Heart left ventricle (tissue), 16 donors: ENCODE results near the gene UNKL. TPM values are rescaled to one million over a fixed set of nuclear protein-coding genes. Genes with fewer than 3 reads are reported as not detected.

Experiments used
- ATAC-seq, 4 donors: fragments of 200-7000 bp; cut with Tn5 transposase; one replicate each; pipeline ENCODE4 v1.9.1; 2020 to 2022; ENCODE audit warnings: moderate library complexity in 4 of 4, mild to moderate bottlenecking in 3 of 4, moderate number of reproducible peaks in 1 of 4
- DNase-seq, 5 donors: peaks; one replicate each; pipeline ENCODE4 v3.0.0-alpha.2; 2020
- H3K27ac ChIP-seq, 12 donors: fragments of 200-600 bp; sonication (generic) in 4 of 12; one replicate each; pipeline versions ENCODE4 v1.5.0 to v1.8.0; 2016 to 2022; ENCODE audit warnings: mild to moderate bottlenecking in 2 of 12
- H3K27me3 ChIP-seq, 9 donors: fragments of 200-600 bp; sonication (generic) in 2 of 9; one replicate each; pipeline versions ENCODE4 v1.5.1 to v1.8.0; 2016 to 2022; ENCODE audit warnings: mild to moderate bottlenecking in 3 of 9
- H3K36me3 ChIP-seq, 9 donors: fragments of 200-600 bp; sonication (generic) in 2 of 9; one replicate each; pipeline versions ENCODE4 v1.5.0 to v1.8.0; 2018 to 2022; ENCODE audit warnings: mild to moderate bottlenecking in 2 of 9
- H3K4me1 ChIP-seq, 12 donors: fragments of 200-600 bp; sonication (generic) in 4 of 12; one replicate each; pipeline versions ENCODE4 v1.5.0 to v1.8.0; 2016 to 2022; ENCODE audit warnings: mild to moderate bottlenecking in 3 of 12
- H3K4me3 ChIP-seq, 12 donors: fragments of 200-600 bp; sonication (generic) in 4 of 12; one replicate each; pipeline versions ENCODE4 v1.5.0 to v1.8.0; 2017 to 2022; ENCODE audit warnings: mild to moderate bottlenecking in 9 of 12, moderate library complexity in 4 of 12
- H3K9me3 ChIP-seq, 12 donors: fragments of 200-600 bp; sonication (generic) in 4 of 12; one replicate each; pipeline versions ENCODE4 v1.5.0 to v1.8.0; 2016 to 2022; ENCODE audit warnings: mild to moderate bottlenecking in 1 of 12
- CTCF ChIP-seq, 12 donors: fragments of 200-600 bp; sonication (generic) in 4 of 12; IDR thresholded peaks; one replicate each; pipeline versions ENCODE4 v1.5.0 to v1.8.0; 2018 to 2022; ENCODE audit warnings: antibody characterized with exemption in 12 of 12, mild to moderate bottlenecking in 5 of 12
- POLR2A ChIP-seq, 2 donors: fragments of 450-650 bp; IDR thresholded peaks; one replicate each; pipeline ENCODE4 v1.6.1; 2017; ENCODE audit warnings: antibody characterized with exemption in 2 of 2, mild to moderate bottlenecking in 2 of 2, moderate library complexity in 2 of 2
- WGBS, 4 donors: extraction: QIAGEN DNeasy Blood & Tissue Kit in 2 of 4; methylation state at CpG; one replicate each; pipeline versions ENCODE4 v1.1.5 to v1.1.7; 2013 to 2018; 5-methylcytosine and 5-hydroxymethylcytosine counted together
- intact Hi-C, 10 donors: fragments of 100-400 bp; cut with DNase I; formaldehyde crosslinking; loops; one replicate each; pipeline versions ENCODE4 v1.11.1 to v1.14.2; 2022
- polyA plus RNA-seq, 2 donors: library from polyadenylated mRNA; stranded (reverse); fragments of 200-250 nt; gene quantifications; one replicate each; pipeline ENCODE4 v1.2.3, GENCODE V29; 2013
- total RNA-seq, 9 donors: library from RNA; depleted of rRNA in 2 of 9; stranded (reverse); fragments of >200 nt in 2 of 9; fragmentation: NEBNext Ultra II Directional in 3 of 9; extraction: Animal tissue kit (Norgen Biotek cat#: 25700) in 3 of 9; gene quantifications; one replicate each; pipeline versions ENCODE4 v1.1.0 to v1.2.4, GENCODE V29; 2016 to 2023
- donor health status: ischemic (EF 13 %, LVEDD 7.1; RV severe dilation, severe dysfunction).
- donor health status: healthy with polysubstance abuse.
- donor health status: DM: no; HTN: yes; CAD: no.
- donor health status: DM: no; HTN: no; CAD: no.
- donor health status: ischemic (EF 25% LVEDD 6.9; RV normal size, moderate dysfunction).
- donor health status: ischemic (EF 25% LVEDD 5.7; RV mildly dilated, moderate dysfunction).
- donor health status: healthy.
- donor health status: DM: yes; HTN: yes; CAD: no.
- donor health status: ischemic (EF 35%, LVEDD 5.7; RV mildly dilated, moderate dysfunction).
- donor health status: nonischemic (EF 11% LVEDD 7.7; RV severe dilation, severe dysfunction).
- donor health status: DM: yes; HTN: yes; CAD: no.
- donor health status: PGD.
- donor health status: ischemic (EF 29% LVEDD 5.4; RV normal size, mild dysfunction).
- donor health status: nonischemic (EF 23%, LVEDD 6.1; RV moderate dilation, normal function).

UNKL gene
- total and polyA plus RNA-seq, 11 donors, result 4.3 to 18.3 (median 9.2) TPM

DNA sequence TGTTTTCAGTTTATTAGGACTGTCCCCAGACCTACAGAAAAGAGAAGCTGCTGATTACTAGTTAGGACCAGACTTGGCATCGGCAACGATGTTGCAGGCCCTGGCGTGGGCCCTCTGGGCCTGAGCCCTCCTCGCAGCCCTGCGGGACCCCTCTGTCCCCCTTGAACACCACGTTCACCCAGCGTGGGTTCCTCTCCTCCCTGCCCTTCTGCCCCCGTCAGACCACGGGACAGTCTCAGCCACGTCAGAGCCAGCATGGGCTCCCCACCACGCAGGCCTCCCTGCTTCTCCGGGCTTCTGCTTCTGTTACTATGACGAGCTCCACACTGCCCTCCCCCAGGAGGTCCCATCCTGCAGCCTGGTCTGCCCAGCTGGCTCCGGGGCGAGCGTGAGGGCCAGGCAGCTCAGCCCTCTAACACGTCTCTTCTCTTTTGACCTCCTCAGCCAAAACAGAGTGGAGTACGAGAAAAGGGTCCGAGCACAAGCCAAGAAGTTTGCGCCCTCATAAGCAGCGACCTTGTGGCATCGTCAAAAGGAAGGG, 90.1 kb downstream of the UNKL start:
- 83 to 87% (median 85%) methylated on average over 22 of the region's 22 CpGs for WGBS, 4 donors
- ATAC-seq (no peak), DNase-seq (no peak)
- H3K27ac ChIP-seq, result no peak overlapping the region
- H3K36me3 ChIP-seq, result peaks cover 5 to 65% (median 58%) of the 10 kb centered on the region in 9 donors
- peaks cover 0 to 23% (median 0%) of the 10 kb centered on the region in 12 donors for H3K4me1 ChIP-seq
- H3K4me3 ChIP-seq, result no peak overlapping the region
- H3K9me3 ChIP-seq, result no peaks in the 10 kb centered on the region
- no peaks in the 10 kb centered on the region for H3K27me3 ChIP-seq
- TF ChIP-seq POLR2A (IDR thresholded peaks at IDR 0.05) (no peak), CTCF (IDR thresholded peaks at IDR 0.05) (no peak)
- intact Hi-C loops, result no loop called here

DNA sequence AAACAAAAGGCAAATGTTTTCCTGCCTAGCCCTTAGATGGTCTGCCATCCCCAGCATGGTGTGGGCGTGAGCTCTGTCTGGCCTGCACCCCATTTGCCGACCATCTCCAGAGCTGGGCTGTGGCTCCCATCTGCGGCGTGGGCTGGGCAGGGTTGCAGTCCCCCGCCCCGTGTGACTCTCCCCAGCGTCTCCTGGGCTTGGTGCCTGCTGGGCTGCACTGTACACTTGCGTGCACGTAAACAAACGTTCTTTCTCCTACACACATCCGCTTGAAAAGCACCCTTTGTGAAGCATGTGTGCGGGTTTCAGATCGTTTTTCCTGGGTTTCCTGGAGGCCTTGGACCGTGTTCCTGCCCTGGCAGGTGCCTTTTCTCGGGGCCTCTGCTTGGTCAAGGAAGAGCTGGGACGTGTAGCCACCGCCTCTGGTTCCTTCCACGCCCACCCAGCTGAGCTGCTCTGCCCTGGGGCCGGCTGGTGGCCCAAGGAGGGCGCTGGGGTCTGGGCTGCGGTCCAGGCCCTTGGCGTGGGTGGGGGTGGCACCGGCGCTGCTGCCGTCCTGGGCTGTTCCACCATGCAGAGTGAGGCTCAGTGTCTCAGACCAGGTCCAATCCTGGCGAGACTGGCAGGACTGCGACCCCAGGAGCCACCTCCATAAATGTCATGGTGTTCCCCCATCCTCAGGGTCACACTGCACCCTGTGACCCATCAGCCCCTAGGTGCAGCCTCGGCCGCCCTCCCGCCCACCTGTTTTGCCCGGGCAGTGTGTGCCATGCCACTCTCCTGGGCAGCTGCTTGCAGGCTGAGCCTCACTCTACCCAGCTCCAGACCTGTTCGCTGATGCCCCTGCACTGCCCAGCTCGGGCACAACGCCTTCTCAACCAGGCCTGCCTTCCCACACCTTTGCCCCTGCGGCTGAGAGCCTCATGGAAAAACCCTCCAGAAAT, 90.9 kb downstream of the UNKL start:
- TF ChIP-seq CTCF (IDR thresholded peaks at IDR 0.05) (no peak), POLR2A (IDR thresholded peaks at IDR 0.05) (no peak)
- no peak for ATAC-seq
- Histone ChIP-seq H3K9me3 (no peaks in the 10 kb centered on the region), H3K27ac (no peak overlapping the region), H3K4me1 (peaks cover 0 to 23% (median 0%) of the 10 kb centered on the region in 12 donors), H3K4me3 (no peak overlapping the region), H3K27me3 (no peaks in the 10 kb centered on the region), H3K36me3 (peaks cover 5 to 73% (median 66%) of the 10 kb centered on the region in 9 donors)
- intact Hi-C loops, result no loop called here
- no peak for DNase-seq
- 78 to 85% (median 84%) methylated on average over 28 to 35 of the region's 35 CpGs for WGBS, 4 donors

- WGBS, 4 donors, result 91 to 96% (median 96%) methylated on average over 8 of the region's 8 CpGs
- no peak overlapping the region for H3K27ac ChIP-seq
- intact Hi-C loops, result no loop called here
- ATAC-seq (no peak), DNase-seq (no peak)
- no peak for TF ChIP-seq CTCF (IDR thresholded peaks at IDR 0.05)
- no peak for TF ChIP-seq POLR2A (IDR thresholded peaks at IDR 0.05)
- H3K36me3 ChIP-seq, result peaks cover 8 to 84% (median 78%) of the 10 kb centered on the region in 9 donors
- H3K4me3 ChIP-seq, result no peak overlapping the region
- H3K9me3 ChIP-seq, result no peaks in the 10 kb centered on the region
- no peaks in the 10 kb centered on the region for H3K27me3 ChIP-seq
- peaks cover 0 to 21% (median 0%) of the 10 kb centered on the region in 12 donors for H3K4me1 ChIP-seq
These were observed 92.1 kb downstream of the UNKL start for GRCh38 chr16:1322407-1322806.

- H3K4me3 ChIP-seq, result no peak overlapping the region
- H3K27me3 ChIP-seq, result no peaks in the 10 kb centered on the region
- 85 to 90% (median 88%) methylated on average over 18 to 22 of the region's 22 CpGs for WGBS, 4 donors
- peaks cover 8 to 99% (median 94%) of the 10 kb centered on the region in 9 donors for H3K36me3 ChIP-seq
- TF ChIP-seq POLR2A (IDR thresholded peaks at IDR 0.05) (no peak), CTCF (IDR thresholded peaks at IDR 0.05) (no peak)
- intact Hi-C loops, result no loop called here
- H3K4me1 ChIP-seq, result peaks cover 0 to 5% (median 0%) of the 10 kb centered on the region in 12 donors
- DNase-seq, result no peak
- H3K27ac ChIP-seq, result no peak overlapping the region
- ATAC-seq, result peak in 2 of 4 donors; percentile 5 to 9
- H3K9me3 ChIP-seq, result no peaks in the 10 kb centered on the region
These were observed 93.8 kb downstream of the UNKL start for GRCh38 chr16:1320658-1321240.
